ENCODE measurements around the gene PIGZ.
A peak's percentile ranks its signal among the peaks of the same experiment; 100 is the strongest.

The PIGZ gene

DNA sequence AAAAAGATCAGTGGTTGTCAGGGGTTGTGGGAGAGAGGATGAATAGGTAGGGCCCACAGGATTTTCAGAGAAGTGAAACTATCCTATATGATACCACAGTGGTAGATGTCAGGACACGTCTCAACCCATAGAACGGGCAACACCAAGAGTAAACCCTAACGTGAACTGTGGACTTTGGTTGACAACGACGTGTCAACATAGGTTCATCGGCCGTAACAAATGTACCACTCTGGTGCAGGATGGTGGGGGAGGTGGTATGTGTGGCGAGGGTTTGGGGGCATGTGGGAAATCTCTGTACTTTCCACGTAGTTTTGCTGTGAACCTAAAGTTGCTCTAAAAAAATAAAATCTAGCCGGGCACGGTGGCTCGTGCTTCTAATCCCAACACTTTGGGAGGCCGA lies 13.0 kb upstream of the PIGZ start:
- no peak for DNase-seq

DNA sequence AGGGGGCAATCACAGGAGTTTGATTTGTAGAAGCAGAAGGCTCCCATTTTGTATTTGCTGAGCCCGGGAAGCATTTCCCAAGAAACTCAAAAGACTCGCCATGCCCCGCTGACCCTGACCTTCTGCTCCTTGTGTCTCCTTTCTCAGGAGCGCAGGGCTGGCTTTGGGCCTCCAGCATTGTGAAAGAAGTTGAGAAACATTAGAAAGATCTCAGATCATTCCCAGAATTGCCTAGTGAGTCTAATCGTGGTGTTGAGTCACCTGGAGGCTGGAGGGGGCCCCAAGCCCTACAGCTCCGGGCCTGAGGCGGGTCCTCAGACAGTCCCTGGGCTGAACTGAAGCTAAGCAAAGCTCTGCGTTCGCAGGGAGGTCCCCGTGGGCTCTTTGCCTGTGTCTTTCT lies 10.9 kb upstream of the PIGZ start:
- DNase-seq = no peak

DNA sequence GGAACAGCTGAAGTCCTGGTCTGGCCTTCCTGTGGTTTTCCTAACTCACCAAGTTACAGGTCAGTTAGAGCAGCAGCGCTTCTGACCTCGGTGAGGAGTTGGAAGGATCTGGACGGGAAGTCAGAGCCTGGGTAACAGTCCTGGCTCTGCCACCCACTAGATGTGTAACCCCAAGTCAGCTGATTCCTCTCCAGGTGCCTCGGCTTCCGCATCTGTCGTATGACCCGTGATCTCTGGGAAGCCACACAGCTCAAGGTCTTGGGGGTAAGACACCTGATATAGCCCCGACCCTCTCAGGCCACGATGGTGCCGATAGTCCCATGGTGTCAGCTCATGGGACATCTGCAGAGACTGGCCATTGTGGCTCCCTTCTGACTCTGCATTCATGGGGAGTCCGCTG lies 8.3 kb upstream of the PIGZ start:
- no peak for DNase-seq

DNA sequence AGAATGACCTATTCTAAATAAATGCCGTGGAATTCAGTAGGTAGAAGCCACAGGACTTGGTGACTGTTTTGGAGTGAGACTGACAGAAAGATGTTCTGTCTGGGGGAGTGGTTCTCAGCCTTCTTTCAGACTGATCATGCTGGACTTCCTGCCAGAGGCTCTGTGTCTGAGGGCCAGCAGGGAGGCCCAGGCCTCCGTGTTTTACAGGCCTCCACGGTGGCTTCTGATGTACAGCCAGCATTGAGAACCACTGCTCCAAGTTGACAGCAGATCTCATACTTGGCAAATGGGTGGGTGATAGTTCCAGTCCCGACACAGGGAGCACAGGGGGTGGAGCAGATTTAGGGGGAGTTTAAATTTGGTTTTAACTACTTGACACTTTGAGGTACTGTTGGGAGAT lies 6.7 kb upstream of the PIGZ start:
- DNase-seq = no peak

DNA sequence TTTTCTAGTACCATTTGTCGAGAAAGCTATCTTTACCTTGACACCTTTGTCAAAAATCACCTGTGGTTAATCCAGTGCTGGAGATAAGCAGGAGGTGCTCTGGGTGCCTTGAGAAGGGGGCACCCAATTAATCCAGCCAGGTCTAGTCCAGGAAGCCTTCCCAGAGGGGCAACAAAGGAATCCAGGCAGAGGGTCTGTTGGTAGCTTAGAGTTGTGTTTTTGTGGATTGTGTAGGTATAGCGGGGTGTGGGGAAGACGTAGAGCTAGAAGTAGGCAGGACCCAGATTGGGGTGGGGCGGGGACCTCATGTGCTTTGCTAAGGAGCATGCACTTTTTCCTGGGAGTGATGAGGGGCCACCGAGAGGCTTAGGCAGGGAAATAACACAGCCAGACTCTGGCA lies 6.0 kb upstream of the PIGZ start:
- DNase-seq = no peak

DNA sequence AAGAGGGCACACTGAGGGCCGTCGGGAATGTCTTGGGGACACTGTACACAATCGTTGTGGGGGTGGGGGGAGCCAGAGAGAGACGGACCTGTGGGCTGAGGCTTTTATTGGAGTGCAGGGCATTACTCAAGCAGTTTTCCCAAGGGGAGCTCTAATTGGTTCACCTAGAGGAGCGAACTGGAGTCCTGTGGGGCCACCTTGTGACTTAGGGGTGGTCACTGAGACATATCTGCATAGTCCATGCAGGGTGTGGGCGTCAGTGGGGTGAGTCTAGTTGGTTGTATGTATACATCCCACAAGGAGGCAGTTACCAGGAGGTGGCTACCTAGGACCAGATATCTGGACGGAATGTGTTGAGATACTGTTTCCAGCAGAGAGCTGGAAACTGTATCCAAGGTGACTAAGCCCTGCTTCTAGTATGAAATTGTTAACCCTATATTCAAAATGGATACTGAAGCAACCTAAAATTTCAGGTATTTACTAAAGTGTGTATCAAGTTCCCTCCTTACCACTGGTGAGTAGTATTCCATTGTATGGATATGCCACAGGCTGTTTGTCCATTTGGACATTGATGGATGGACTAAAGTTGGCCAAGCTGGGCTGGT lies 2.6 kb upstream of the PIGZ start:
- peak; percentile 95 for DNase-seq

DNA sequence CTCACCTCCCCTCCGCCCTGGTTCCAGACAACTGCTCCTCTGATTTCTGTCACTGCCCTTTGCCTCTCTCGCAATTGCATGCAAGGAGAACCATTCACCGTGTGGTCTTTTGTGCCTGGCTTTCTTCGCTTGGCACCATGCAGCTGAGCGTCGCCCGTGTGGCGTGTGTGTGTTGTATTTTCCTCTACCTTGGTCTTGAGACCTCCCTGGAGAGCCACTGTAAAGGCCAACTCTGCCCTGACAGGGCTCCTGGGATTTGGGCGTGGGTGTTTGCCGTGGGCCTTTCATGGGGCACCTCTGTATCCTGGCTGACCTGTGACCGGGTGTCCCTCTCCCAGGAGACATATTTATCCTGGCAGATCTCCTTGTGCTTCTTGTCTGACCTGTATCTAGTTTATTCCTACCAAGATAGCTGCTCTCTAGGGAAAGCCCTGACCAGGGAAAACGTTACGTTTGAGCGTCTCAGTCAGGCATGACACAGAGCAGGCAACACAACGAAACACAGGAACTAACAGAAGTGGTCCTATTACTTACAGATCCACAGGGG lies 2.0 kb upstream of the PIGZ start:
- no peak for DNase-seq

DNA sequence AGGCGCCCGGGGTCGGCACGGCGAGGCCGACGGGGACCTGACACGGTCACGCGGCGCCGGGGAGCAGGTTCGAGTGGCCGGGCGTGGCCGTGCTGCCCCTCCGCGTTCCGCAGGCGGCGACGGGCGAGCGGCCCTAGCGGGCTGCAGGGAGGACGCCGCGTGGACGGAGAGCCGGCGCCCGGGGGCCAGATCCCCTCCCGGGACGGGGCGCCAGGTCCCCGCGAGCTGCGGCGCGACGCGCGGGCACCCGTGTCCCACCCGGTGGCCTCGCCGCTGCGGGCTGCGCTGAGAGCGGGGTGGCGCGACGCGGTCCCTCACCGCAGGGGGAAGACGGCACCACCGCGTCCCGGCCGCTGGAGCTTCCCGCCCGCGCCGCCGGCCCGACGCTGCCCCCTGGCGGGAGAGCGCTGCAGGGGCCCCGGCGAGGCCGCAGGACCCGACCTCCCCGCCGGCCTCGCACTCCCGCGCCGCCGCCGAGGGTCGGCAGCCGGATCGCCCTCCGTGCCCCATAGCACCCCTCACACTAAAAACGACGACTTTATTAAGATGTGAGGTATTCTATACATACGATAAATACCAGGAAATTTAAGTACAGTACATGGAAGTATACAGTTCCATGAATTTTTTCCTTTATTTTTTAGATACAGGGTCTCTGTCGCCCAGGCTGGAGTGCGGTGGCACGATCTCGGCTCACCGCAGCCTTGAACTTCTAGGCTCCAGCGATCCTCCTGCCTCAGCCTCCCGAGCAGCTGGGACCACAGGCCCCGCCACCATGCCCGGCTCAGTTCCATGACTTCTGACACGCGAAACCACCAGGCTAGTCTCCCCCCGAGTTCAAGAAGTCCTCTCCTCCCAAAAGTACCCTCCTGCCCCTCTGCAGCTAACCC lies 1.3 kb upstream of the PIGZ start:
- DNase-seq = peak; percentile 62

DNA sequence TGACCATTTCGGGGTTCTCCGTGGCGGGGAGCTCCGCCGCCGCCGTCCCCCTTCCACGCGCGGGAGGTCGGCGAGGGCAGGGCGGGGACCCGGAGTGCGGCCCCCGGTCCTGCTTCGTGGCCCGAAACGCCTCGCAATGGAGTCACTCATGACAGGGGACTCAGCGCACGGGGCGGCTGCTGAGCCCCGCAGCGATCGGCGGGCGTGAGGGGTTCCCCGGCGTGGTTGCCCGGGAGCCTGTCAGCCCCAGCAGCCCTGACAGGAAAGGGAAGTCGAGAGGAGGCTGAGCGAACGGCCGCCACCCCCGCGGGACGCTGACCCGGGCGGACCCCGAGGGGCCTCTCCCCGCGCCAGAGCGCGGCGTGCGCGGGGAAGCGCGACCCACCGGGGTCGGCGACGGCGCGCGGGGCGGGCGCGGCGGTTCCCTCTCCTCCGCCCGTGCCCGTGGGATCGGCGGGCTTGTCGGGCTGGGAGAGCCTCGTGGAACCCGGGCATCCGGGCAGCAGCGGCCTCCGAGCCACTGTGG lies 564 bp upstream of the PIGZ start:
- peak; percentile 52 for DNase-seq

DNA sequence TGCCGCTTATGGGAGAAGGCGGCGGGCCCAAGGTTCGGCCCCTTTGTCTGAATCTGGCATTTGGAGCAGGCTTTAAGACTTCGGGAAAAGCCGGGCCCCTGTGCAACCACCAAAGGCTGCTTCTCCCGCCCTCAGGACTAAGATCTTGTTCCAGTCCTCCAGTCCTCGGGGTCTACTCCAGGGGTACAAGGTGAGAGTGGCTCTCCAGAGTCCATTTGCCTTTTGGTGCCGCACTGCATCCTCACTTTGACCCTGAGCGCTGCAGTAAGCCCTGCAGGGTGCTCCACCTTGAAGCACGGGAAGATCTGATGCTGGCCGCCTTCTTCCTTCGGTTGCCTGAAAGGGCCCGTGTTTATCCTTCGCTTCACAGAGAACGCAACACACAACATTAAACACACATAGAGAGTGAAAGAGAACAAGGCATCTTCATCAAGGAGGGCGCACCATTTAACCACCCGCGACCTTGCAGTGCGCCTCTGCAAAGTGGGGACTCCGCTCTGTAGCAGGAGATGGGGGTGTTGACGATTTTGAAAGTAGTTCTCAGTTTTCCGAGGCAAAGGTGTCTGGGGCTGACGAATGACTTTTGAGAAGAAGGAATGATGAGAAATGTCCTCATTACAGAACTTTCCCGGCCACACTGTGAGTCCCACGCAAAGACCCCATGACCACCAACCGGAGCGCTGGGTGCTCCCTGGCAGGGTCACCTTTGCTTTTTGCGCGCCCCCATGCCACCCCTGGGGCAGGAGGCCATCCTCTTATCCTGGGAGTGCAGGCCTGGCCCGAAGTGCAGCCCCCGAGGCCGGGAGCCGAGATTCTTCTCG lies 1.0 kb downstream of the PIGZ start:
- no peak for DNase-seq

DNA sequence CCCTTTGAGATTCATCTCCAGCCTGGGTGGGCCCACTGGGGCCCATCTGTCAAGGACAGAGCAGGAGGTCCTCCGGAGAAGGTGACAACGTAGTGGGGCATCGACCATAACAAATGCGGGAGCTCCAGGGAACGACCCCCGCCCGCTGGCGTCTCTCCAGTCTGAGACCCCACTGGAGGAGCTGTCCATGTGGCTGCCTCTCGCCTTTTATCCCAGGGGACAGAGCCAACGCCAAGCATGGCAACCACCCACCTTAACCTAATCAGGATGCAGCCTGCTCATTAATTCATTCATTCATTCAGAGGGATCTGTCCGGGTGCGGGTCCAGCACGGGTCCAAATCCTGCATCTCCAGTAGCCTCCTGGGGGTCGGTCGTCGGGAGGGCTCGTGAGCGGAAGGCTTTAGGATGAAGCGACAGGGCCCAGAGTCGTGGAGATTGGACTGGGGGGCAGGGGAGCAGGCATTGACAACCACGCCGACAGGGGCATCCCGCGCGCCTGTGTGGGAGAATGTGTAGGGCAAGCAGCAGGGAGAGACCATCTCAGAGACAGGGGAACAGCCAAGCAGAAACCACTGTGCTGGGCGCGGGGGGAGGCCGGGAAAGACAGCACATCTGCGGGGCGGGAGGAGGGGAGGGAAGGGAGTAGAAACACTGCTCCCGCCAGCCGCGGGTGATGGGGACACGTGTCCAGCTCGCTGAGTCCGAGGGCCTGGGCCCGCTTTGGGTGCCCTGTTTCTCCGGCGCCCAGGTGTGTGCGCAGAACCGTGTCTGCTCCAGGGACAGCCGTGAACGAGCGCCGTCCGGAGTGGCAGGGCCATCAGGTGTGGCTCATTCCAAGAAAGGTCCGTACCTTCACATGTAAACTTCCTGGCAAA lies 1.9 kb downstream of the PIGZ start:
- DNase-seq = no peak

DNA sequence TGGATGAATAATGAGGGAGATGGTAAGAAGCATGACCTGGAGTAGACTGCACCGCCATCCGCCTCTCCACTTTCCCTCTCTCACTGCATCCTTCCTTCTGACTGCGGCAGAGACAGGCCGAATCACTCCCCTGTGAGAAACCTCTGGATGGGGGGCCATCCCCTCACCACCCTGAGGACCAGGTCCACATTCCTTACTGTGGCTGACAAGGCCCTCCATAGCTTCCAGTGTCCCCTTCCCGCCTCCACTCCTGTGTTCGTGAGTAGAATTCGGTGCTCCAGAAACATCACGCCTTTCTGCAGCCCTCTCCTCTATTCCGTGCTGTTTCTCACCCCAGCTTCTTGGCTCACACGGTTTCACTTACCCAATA lies 2.8 kb downstream of the PIGZ start:
- DNase-seq = no peak

DNA sequence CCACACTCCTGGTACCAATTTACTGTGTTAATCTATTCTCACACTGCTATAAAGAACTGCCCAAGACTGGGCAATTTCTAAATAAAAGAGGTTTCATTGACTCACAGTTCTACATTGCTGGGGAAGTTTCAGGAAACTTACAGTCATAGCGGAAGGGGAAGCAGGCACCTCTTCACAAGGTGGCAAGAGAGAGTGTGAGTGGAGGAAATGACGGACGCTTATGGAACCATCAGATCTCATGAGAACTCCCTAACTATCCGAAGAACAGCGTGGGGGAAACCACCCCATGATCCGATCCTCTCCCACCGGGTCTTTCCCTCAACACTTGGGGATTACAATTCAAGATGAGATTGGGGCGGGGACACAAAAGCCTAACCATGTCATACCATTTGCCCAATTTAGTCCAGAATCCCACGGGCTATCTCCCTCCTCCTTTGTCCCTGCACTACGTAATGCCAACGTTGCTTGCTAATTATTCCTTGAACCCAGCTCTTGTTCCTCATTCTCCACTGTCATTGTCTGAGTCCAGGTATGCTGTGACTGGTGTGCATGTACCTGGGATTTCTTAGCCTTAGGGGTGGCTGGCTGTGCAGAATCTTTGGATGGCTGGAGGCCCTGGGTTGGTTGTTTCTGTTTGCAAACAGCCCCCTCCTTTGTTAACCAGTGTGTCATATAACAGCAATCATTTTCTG lies 3.4 kb downstream of the PIGZ start:
- no peak for DNase-seq

DNA sequence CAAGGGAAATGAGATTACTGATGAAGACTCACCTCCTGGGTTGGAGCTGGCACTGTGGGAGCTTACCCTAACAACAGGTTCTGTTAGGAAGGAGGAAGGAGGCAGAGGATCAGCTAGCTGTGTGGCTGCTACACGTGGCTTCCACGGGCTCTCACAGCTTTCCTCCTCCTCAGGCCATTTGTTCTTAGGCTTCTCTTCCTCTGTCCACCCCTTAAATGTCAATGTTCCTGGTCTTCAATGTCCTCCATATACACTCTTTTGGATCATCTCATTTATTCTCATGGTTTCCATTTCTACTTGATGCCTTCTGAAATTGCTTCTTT lies 5.0 kb downstream of the PIGZ start:
- no peak for DNase-seq

DNA sequence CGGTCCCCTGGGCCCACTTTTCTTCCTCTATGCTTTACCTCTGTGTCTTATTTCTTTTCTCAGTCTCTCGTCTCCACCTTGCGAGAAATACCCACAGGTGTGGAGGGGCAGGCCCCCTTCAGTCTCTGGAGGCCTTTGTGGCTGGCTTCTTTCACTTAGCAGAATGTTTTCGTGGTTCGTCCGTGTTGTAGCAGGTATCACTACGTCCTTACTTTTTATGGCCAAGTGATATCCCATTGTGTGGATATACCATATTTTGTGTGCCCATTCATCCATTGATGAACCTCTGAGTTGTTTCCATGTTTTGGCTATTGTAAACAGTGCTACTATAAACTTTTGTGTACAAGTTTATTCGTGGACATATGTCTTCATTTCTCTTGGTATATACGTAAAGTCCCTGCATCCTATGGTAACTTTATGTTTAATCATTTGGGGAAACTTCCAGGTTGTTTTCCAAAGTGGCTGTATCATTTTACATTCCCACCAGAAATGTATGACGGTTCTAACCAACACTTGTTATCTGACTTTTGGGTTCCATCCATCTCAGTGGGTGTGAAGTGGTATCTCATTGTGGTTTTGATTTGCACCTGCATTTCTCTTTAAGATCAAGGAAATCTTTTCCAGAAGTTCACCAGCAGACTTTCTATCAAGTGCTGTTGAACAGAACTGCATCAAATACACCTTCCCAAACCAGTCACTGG lies 5.6 kb downstream of the PIGZ start:
- no peak for DNase-seq

DNA sequence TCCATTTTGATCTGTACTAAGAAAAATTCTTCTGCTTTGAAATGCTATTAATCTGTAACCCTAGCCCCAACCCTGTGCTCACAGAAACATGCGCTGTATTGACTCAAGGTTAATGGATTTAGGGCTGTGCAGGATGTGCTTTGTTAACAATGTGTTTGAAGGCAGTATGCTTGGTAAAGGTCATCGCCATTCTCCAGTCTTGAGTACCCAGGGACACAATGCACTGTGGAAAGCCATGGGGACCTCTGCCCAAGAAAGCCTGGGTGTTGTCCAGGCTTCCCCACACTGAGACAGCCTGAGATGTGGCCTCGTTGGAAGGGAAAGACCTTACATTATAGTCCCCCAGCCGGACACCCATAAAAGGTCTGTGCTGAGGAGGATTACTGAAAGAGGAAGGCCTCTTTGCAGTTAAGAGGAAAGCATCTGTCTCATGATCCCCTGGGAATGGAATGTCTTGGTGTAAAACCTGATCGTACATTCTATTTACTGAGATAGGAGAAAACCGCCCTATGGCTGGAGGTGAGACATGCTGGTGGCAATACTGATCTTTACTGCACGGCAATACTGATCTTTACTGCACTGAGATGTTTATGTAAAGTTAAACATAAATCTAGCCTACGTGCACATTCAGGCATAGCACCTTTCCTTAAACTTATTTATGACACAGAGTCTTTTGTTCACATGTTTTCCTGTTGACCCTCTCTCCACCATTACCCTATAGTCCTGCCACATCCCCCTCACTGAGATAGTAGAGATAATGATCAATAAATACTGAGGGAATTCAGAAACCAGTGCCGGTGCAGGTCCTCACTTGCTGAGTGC lies 6.3 kb downstream of the PIGZ start:
- no peak for DNase-seq

DNA sequence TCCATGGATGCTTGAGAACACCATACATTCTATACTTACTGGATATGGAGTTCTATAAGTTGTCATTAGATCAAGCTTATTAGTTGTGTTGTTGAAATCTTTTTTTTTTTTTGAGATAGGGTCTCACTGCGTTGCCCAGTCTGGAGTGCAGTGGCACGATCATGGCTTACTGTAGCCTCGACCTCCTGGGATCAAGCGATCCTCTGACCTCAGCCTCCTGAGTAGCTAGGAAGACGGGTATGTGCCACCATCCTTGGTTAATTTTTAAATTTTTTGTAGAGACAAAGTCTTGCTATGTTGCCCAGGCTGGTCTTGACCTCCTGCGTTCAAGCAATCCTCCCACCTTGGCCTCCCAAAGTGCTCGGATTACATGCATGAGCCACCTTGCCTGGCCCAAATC lies 13.8 kb downstream of the PIGZ start:
- no peak for DNase-seq

DNA sequence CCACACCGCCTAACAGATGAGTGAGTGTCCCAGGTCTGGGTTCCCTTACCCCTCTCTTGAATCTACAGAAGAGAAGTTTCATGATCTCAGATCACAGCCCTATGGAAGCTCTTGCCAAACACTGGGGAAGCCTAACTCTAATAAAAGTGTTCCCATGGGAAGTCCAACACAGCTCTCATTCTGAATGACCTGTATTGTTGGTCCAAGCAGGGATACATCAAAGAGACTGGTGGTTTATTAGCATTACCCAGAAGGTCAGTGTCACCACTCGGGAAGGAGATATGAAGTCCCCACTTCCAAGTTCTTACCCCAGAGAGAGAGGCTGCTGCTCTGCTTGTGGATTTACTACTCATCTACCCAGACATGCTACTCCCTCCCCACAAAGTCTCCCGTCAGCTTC lies 17.3 kb downstream of the PIGZ start:
- no peak for DNase-seq

DNA sequence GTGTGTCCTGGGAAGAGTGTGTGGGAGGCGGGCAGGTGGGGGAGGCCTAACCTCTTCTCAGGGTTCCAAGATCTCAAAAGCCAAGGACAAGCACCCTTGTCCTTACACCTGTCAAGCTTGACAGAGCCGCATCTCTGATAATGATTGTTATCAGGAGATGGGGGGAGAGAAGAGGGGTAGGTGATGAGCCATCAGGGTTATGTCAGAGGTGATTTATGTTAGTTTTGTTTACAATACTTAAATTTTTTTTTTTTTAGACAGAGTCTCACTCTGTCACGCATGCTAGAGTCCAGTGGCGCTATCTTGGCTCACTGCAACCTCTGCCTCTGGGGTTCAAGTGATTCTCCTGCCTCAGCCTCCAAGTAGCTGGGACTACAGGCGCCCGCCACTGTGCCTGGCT lies 18.9 kb downstream of the PIGZ start:
- DNase-seq = no peak

DNA sequence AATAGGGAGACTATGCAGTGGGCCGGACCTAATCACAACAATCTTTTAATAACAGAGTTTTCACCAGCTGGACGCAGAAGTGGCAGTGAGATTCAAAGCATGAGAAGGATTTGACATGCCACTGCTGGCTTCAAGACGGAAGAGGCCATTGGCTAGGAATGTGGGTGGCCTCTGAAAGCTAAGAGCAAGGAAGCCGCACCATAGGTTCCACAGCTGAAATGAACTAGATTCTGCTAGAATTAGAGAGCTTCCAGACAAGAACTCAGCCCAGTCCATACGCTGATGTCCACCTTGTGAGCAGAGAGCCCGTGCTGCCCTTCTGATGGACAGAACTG lies 19.4 kb downstream of the PIGZ start:
- no peak for DNase-seq

Data from hematopoietic multipotent progenitor cell treated with erythropoietin and hydrocortisone succinate and interleukin-3 and kit ligand, for 8 days (in vitro differentiated cells).